MCF 10A (cell line): ENCODE results near the gene MC4R. TPM values are rescaled to one million over a fixed set of nuclear protein-coding genes. Genes with fewer than 3 reads are reported as not detected.

ENCODE experiments used
- BruUV-seq: library from RNA; stranded (reverse); fragments of 400-500 nt; replicated peaks from 2 replicates; lab custom pipeline; 2021; lab: Mats Ljungman, UMichigan
- CTCF ChIA-PET: fragments of 300-600 bp; sonication (Branson Sonifier 250); formaldehyde crosslinking; extraction: SDS; loops from one replicate; lab custom pipeline; 2021; ENCODE audit warnings: antibody characterized with exemption, inconsistent platforms; lab: Yijun Ruan, JAX
- POLR2A ChIA-PET: fragments of 300-600, 350-650 bp; sonication (Branson Sonifier 250); formaldehyde crosslinking; extraction: SDS; loops from one replicate; lab custom pipeline; 2020; ENCODE audit warnings: antibody characterized with exemption, inconsistent platforms; lab: Yijun Ruan, JAX
- DNase-seq: peaks from one replicate; pipeline ENCODE4 v3.0.0-alpha.2; 2018; ENCODE audit not compliant: unreplicated experiment
- H3K27ac Mint-ChIP-seq: one replicate; pipeline ENCODE4 v1.8.0; 2022; ENCODE audit warnings: mild to moderate bottlenecking, low read depth, mixed read lengths; ENCODE audit not compliant: unreplicated experiment
- H3K27me3 Mint-ChIP-seq: one replicate; pipeline ENCODE4 v1.8.0; 2022; ENCODE audit warnings: mixed read lengths; ENCODE audit not compliant: insufficient read depth, unreplicated experiment
- H3K36me3 Mint-ChIP-seq: one replicate; pipeline ENCODE4 v1.8.0; 2022; ENCODE audit warnings: mild to moderate bottlenecking, moderate library complexity, mixed read lengths; ENCODE audit not compliant: insufficient read depth, unreplicated experiment
- H3K4me1 Mint-ChIP-seq: one replicate; pipeline ENCODE4 v1.8.0; 2022; ENCODE audit warnings: mixed read lengths; ENCODE audit not compliant: insufficient read depth, unreplicated experiment
- H3K4me3 Mint-ChIP-seq: one replicate; pipeline ENCODE4 v1.8.0; 2022; ENCODE audit warnings: mild to moderate bottlenecking, moderate library complexity, mixed read lengths; ENCODE audit not compliant: unreplicated experiment
- H3K9me3 Mint-ChIP-seq: one replicate; pipeline ENCODE4 v1.8.0; 2022; ENCODE audit warnings: mixed read lengths; ENCODE audit not compliant: unreplicated experiment
- CTCF ChIP-seq: fragments of 200-600 bp; IDR thresholded peaks from one replicate; pipeline ENCODE4 v1.8.0; 2022; ENCODE audit warnings: antibody characterized with exemption, mild to moderate bottlenecking; ENCODE audit not compliant: unreplicated experiment
- intact Hi-C: fragments of 100-400 bp; cut with micrococcal nuclease; formaldehyde crosslinking; loops from 2 replicates; pipeline ENCODE4 v1.14.1; 2022
- total RNA-seq: library from RNA; stranded (reverse); gene quantifications from 2 replicates; pipeline ENCODE4 v1.2.3, GENCODE V29; 2022

Gene MC4R
- total RNA-seq, 1 experiment from 2014 or later, result not detected

- no peak for DNase-seq
- no peaks in the 10 kb centered on the region for H3K9me3 Mint-ChIP-seq
- no peak overlapping the region for H3K27ac Mint-ChIP-seq
- H3K4me3 Mint-ChIP-seq, result no peak overlapping the region
- POLR2A ChIA-PET, result no interaction called here
- H3K4me1 Mint-ChIP-seq, result no peaks in the 10 kb centered on the region
- CTCF ChIA-PET, result interaction anchor here (0.7 kb wide), 1 partner anchor 355 kb away, joined by 6 read pairs; no protein-coding TSS in a partner anchor
- intact Hi-C loops, result no loop called here
- BruUV-seq, result no TSS peak
- H3K36me3 Mint-ChIP-seq, result no peaks in the 10 kb centered on the region
- no peak for TF ChIP-seq CTCF
- peaks cover 63% of the 10 kb centered on the region for H3K27me3 Mint-ChIP-seq
These were observed 21.6 kb downstream of the MC4R start for GRCh38 chr18:60350941-60351340.

GRCh38 chr18:60350150-60350549 is 22.4 kb downstream of the MC4R start:
- H3K4me1 Mint-ChIP-seq, result no peaks in the 10 kb centered on the region
- H3K4me3 Mint-ChIP-seq, result no peak overlapping the region
- ChIA-PET POLR2A (no interaction called here), CTCF (interaction anchor here (0.7 kb wide), 1 partner anchor 354 kb away, joined by 6 read pairs; no protein-coding TSS in a partner anchor)
- no peak for TF ChIP-seq CTCF
- BruUV-seq, result no TSS peak
- no peaks in the 10 kb centered on the region for H3K36me3 Mint-ChIP-seq
- H3K27me3 Mint-ChIP-seq, result peaks cover 63% of the 10 kb centered on the region
- H3K27ac Mint-ChIP-seq, result no peak overlapping the region
- no peak for DNase-seq
- intact Hi-C loops, result no loop called here
- no peaks in the 10 kb centered on the region for H3K9me3 Mint-ChIP-seq

GRCh38 chr18:60347526-60348045 is 25.0 kb downstream of the MC4R start:
- no peak overlapping the region for H3K27ac Mint-ChIP-seq
- H3K4me3 Mint-ChIP-seq, result no peak overlapping the region
- H3K9me3 Mint-ChIP-seq, result no peaks in the 10 kb centered on the region
- no peaks in the 10 kb centered on the region for H3K4me1 Mint-ChIP-seq
- no peak for TF ChIP-seq CTCF
- intact Hi-C loops, result no loop called here
- peaks cover 74% of the 10 kb centered on the region for H3K27me3 Mint-ChIP-seq
- no peak for DNase-seq
- CTCF ChIA-PET, result no interaction called here
- H3K36me3 Mint-ChIP-seq, result no peaks in the 10 kb centered on the region
- no TSS peak for BruUV-seq
- POLR2A ChIA-PET, result no interaction called here

- no TSS peak for BruUV-seq
- POLR2A ChIA-PET, result no interaction called here
- H3K4me1 Mint-ChIP-seq, result no peaks in the 10 kb centered on the region
- no peak for DNase-seq
- TF ChIP-seq CTCF, result no peak
- H3K36me3 Mint-ChIP-seq, result no peaks in the 10 kb centered on the region
- H3K4me3 Mint-ChIP-seq, result no peak overlapping the region
- H3K27ac Mint-ChIP-seq, result no peak overlapping the region
- H3K27me3 Mint-ChIP-seq, result peaks cover 83% of the 10 kb centered on the region
- intact Hi-C loops, result no loop called here
- H3K9me3 Mint-ChIP-seq, result no peaks in the 10 kb centered on the region
- CTCF ChIA-PET, result interaction anchor here (0.6 kb wide), 1 partner anchor 207 kb away, joined by 3 read pairs; no protein-coding TSS in a partner anchor
These were observed 33.6 kb downstream of the MC4R start for GRCh38 chr18:60339018-60339417.
